ENCODE measurements around the gene COL8A1.

The COL8A1 gene

GRCh38 chr3:99761415-99762165 is 123.2 kb downstream of the COL8A1 start:
- no peak for TF ChIP-seq CTCF (conservative IDR thresholded peaks at IDR 0.05; ENCODE audit: low read depth, low read length)
- no peak for DNase-seq (ENCODE audit: low read depth)
- H3K4me3 ChIP-seq (ENCODE audit: low read length), result no peak overlapping the region

GRCh38 chr3:99762901-99763300 is 124.5 kb downstream of the COL8A1 start:
- no peak for DNase-seq (ENCODE audit: low read depth)
- TF ChIP-seq CTCF (conservative IDR thresholded peaks at IDR 0.05; ENCODE audit: low read depth, low read length), result no peak
- no peak overlapping the region for H3K4me3 ChIP-seq (ENCODE audit: low read length)

- no peak overlapping the region for H3K4me3 ChIP-seq (ENCODE audit: low read length)
- no peak for TF ChIP-seq CTCF (conservative IDR thresholded peaks at IDR 0.05; ENCODE audit: low read depth, low read length)
- no peak for DNase-seq (ENCODE audit: low read depth)
These were observed 126.0 kb downstream of the COL8A1 start for GRCh38 chr3:99764377-99764776.

- DNase-seq (ENCODE audit: low read depth), result no peak
- no peak for TF ChIP-seq CTCF (conservative IDR thresholded peaks at IDR 0.05; ENCODE audit: low read depth, low read length)
- H3K4me3 ChIP-seq (ENCODE audit: low read length), result no peak overlapping the region
These were observed 126.9 kb downstream of the COL8A1 start for GRCh38 chr3:99765042-99765942.

GRCh38 chr3:99767291-99767690 is 128.9 kb downstream of the COL8A1 start:
- no peak for TF ChIP-seq CTCF (conservative IDR thresholded peaks at IDR 0.05; ENCODE audit: low read depth, low read length)
- DNase-seq (ENCODE audit: low read depth), result no peak
- no peak overlapping the region for H3K4me3 ChIP-seq (ENCODE audit: low read length)

GRCh38 chr3:99768126-99768525 is 129.7 kb downstream of the COL8A1 start:
- no peak overlapping the region for H3K4me3 ChIP-seq (ENCODE audit: low read length)
- no peak for TF ChIP-seq CTCF (conservative IDR thresholded peaks at IDR 0.05; ENCODE audit: low read depth, low read length)
- no peak for DNase-seq (ENCODE audit: low read depth)
